NCI-H510A treated with DMSO at 0.1 percent for 48 hours (cell line): ENCODE measurements around the gene BCORL1.

ENCODE experiments used
- DNase-seq: peaks from one replicate; lab custom pipeline; 2025; lab: John Stamatoyannopoulos, UW

The BCORL1 gene

GRCh38 chrX:129982300-129983251 lies at the start of gene BCORL1:
Gene BCORL1 (plus strand): TSS chrX:129982635. CDS start chrX:130005232, 22,597 bp downstream.
- peak; percentile 88 for DNase-seq

GRCh38 chrX:129932821-129933321 lies 49.6 kb upstream of the BCORL1 start:
- DNase-seq, result no peak

GRCh38 chrX:129933700-129934099 lies 48.7 kb upstream of the BCORL1 start:
- no peak for DNase-seq

- DNase-seq, result no peak
Observed at GRCh38 chrX:129934461-129934860, 48.0 kb upstream of the BCORL1 start.

- no peak for DNase-seq
Observed at GRCh38 chrX:129934952-129935351, 47.5 kb upstream of the BCORL1 start.

GRCh38 chrX:129938081-129938480 lies 44.4 kb upstream of the BCORL1 start:
- no peak for DNase-seq

- peak; percentile 8 for DNase-seq
Observed at GRCh38 chrX:129939986-129940385, 42.4 kb upstream of the BCORL1 start.

- DNase-seq, result no peak
Observed at GRCh38 chrX:129940721-129941120, 41.7 kb upstream of the BCORL1 start.

- DNase-seq, result no peak
Observed at GRCh38 chrX:129945131-129945530, 37.3 kb upstream of the BCORL1 start.

- no peak for DNase-seq
Observed at GRCh38 chrX:129953334-129953648, 29.1 kb upstream of the BCORL1 start.

- DNase-seq, result no peak
Observed at GRCh38 chrX:129953881-129954280, 28.6 kb upstream of the BCORL1 start.

- DNase-seq, result no peak
Observed at GRCh38 chrX:129954804-129955203, 27.6 kb upstream of the BCORL1 start.

- DNase-seq, result no peak
Observed at GRCh38 chrX:129955682-129956081, 26.8 kb upstream of the BCORL1 start.

GRCh38 chrX:129956145-129956544 lies 26.3 kb upstream of the BCORL1 start:
- DNase-seq, result no peak

- no peak for DNase-seq
Observed at GRCh38 chrX:129956765-129957164, 25.7 kb upstream of the BCORL1 start.

GRCh38 chrX:129957241-129958082 lies 25.0 kb upstream of the BCORL1 start:
- peak; percentile 30 for DNase-seq

- DNase-seq, result no peak
Observed at GRCh38 chrX:129958083-129958465, 24.4 kb upstream of the BCORL1 start.

GRCh38 chrX:129958814-129959492 lies 23.5 kb upstream of the BCORL1 start:
- no peak for DNase-seq

GRCh38 chrX:129959493-129959832 lies 23.0 kb upstream of the BCORL1 start:
- DNase-seq, result peak; percentile 31

GRCh38 chrX:129961180-129962083 lies 21.0 kb upstream of the BCORL1 start:
- peak; percentile 64 for DNase-seq

GRCh38 chrX:129963729-129964128 lies 18.7 kb upstream of the BCORL1 start:
- no peak for DNase-seq
